ENCODE results near the gene FOXL1.

The FOXL1 gene

DNA sequence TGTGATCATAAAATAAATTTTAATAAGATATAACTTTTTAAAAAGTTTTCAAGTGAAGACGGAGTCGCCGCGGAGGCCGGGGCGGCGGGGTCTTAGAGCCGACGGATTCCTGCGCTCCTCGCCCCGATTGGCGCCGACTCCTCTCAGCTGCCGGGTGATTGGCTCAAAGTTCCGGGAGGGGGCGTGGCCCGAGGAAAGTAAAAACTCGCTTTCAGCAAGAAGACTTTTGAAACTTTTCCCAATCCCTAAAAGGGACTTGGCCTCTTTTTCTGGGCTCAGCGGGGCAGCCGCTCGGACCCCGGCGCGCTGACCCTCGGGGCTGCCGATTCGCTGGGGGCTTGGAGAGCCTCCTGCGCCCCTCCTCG lies 11.8 kb upstream of the FOXL1 start, which contains the start of gene FOXC2:
TSS of gene FOXC2 (plus strand) at position 229 of the 365 bp plus-strand sequence. CDS start 507 bp downstream, outside the sequence.
- no peak within 1 kb of the TSS for H2AFZ ChIP-seq (ENCODE audit: low read depth, low read length, severe bottlenecking)
- H3K4me2 ChIP-seq (ENCODE audit: low read depth, low read length, poor library complexity, severe bottlenecking) = no peak within 1 kb of the TSS
- no peaks in the 10 kb centered on the region for H3K9me3 ChIP-seq (ENCODE audit: insufficient read depth, low read length)
- H3K27me3 ChIP-seq (ENCODE audit: low read length) = no peaks in the 10 kb centered on the region
- no peak within 1 kb of the TSS for H3K9ac ChIP-seq (ENCODE audit: low read length)
- no peaks in the 10 kb centered on the region for H3K36me3 ChIP-seq (ENCODE audit: low read length)
- no peak within 1 kb of the TSS for H3K27ac ChIP-seq (ENCODE audit: low read depth, low read length)
- no peaks in the 10 kb centered on the region for H3K9me2 ChIP-seq (replicated peaks; ENCODE audit: insufficient read depth, low read length)
- H3F3A ChIP-seq (ENCODE audit: insufficient read depth) = 0 out of 2 replicates have a peak, but pooled peaks cover 4% of the 10 kb centered on the region
- H4K20me1 ChIP-seq (ENCODE audit: low read depth, low read length) = no peaks in the 10 kb centered on the region
- H3K79me2 ChIP-seq (ENCODE audit: insufficient read depth, low read length) = no peaks in the 10 kb centered on the region
- no peak within 1 kb of the TSS for H3K4me3 ChIP-seq (ENCODE audit: insufficient read depth, low read length, poor library complexity, severe bottlenecking)
- TF ChIP-seq, protein P1, sequence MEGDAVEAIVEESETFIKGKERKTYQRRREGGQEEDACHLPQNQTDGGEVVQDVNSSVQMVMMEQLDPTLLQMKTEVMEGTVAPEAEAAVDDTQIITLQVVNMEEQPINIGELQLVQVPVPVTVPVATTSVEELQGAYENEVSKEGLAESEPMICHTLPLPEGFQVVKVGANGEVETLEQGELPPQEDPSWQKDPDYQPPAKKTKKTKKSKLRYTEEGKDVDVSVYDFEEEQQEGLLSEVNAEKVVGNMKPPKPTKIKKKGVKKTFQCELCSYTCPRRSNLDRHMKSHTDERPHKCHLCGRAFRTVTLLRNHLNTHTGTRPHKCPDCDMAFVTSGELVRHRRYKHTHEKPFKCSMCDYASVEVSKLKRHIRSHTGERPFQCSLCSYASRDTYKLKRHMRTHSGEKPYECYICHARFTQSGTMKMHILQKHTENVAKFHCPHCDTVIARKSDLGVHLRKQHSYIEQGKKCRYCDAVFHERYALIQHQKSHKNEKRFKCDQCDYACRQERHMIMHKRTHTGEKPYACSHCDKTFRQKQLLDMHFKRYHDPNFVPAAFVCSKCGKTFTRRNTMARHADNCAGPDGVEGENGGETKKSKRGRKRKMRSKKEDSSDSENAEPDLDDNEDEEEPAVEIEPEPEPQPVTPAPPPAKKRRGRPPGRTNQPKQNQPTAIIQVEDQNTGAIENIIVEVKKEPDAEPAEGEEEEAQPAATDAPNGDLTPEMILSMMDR (IDR thresholded peaks at IDR 0.05; ENCODE audit: insufficient read depth, low read length, poor library complexity, severe bottlenecking) = no peak
- TF ChIP-seq EZH2phosphoT487 (conservative IDR thresholded peaks at IDR 0.05; ENCODE audit: low read length) = no peak

DNA sequence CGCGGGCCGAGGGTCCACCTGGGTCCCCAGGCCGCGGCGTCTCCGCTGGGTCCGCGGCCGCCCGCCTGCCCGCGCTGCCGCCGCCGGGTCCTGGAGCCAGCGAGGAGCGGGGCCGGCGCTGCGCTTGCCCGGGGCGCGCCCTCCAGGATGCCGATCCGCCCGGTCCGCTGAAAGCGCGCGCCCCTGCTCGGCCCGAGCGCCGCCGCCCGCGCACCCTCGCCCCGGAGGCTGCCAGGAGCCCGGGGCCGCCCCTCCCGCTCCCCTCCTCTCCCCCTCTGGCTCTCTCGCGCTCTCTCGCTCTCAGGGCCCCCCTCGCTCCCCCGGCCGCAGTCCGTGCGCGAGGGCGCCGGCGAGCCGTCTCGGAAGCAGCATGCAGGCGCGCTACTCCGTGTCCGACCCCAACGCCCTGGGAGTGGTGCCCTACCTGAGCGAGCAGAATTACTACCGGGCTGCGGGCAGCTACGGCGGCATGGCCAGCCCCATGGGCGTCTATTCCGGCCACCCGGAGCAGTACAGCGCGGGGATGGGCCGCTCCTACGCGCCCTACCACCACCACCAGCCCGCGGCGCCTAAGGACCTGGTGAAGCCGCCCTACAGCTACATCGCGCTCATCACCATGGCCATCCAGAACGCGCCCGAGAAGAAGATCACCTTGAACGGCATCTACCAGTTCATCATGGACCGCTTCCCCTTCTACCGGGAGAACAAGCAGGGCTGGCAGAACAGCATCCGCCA lies 11.2 kb upstream of the FOXL1 start:
- Histone ChIP-seq H3K4me2 (ENCODE audit: low read depth, low read length, poor library complexity, severe bottlenecking) (no peak overlapping the region), H3K79me2 (ENCODE audit: insufficient read depth, low read length) (no peaks in the 10 kb centered on the region), H3K9me3 (ENCODE audit: insufficient read depth, low read length) (no peaks in the 10 kb centered on the region), H3K36me3 (ENCODE audit: low read length) (no peaks in the 10 kb centered on the region), H3F3A (ENCODE audit: insufficient read depth) (0 out of 2 replicates have a peak, but pooled peaks cover 4% of the 10 kb centered on the region), H4K20me1 (ENCODE audit: low read depth, low read length) (no peaks in the 10 kb centered on the region), H3K27me3 (ENCODE audit: low read length) (no peaks in the 10 kb centered on the region), H3K9ac (ENCODE audit: low read length) (no peak overlapping the region), H3K9me2 (replicated peaks; ENCODE audit: insufficient read depth, low read length) (no peaks in the 10 kb centered on the region), H3K4me3 (ENCODE audit: insufficient read depth, low read length, poor library complexity, severe bottlenecking) (no peak overlapping the region), H2AFZ (ENCODE audit: low read depth, low read length, severe bottlenecking) (no peak overlapping the region), H3K27ac (ENCODE audit: low read depth, low read length) (no peak overlapping the region)
- no peak for TF ChIP-seq EZH2phosphoT487 (conservative IDR thresholded peaks at IDR 0.05; ENCODE audit: low read length)
- TF ChIP-seq, protein P1 (IDR thresholded peaks at IDR 0.05; ENCODE audit: insufficient read depth, low read length, poor library complexity, severe bottlenecking) = no peak

DNA sequence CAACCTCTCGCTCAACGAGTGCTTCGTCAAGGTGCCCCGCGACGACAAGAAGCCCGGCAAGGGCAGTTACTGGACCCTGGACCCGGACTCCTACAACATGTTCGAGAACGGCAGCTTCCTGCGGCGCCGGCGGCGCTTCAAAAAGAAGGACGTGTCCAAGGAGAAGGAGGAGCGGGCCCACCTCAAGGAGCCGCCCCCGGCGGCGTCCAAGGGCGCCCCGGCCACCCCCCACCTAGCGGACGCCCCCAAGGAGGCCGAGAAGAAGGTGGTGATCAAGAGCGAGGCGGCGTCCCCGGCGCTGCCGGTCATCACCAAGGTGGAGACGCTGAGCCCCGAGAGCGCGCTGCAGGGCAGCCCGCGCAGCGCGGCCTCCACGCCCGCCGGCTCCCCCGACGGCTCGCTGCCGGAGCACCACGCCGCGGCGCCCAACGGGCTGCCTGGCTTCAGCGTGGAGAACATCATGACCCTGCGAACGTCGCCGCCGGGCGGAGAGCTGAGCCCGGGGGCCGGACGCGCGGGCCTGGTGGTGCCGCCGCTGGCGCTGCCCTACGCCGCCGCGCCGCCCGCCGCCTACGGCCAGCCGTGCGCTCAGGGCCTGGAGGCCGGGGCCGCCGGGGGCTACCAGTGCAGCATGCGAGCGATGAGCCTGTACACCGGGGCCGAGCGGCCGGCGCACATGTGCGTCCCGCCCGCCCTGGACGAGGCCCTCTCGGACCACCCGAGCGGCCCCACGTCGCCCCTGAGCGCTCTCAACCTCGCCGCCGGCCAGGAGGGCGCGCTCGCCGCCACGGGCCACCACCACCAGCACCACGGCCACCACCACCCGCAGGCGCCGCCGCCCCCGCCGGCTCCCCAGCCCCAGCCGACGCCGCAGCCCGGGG lies 10.4 kb upstream of the FOXL1 start:
- no peaks in the 10 kb centered on the region for H4K20me1 ChIP-seq (ENCODE audit: low read depth, low read length)
- H3K79me2 ChIP-seq (ENCODE audit: insufficient read depth, low read length) = no peaks in the 10 kb centered on the region
- no peaks in the 10 kb centered on the region for H3K27me3 ChIP-seq (ENCODE audit: low read length)
- no peak overlapping the region for H2AFZ ChIP-seq (ENCODE audit: low read depth, low read length, severe bottlenecking)
- H3K36me3 ChIP-seq (ENCODE audit: low read length) = no peaks in the 10 kb centered on the region
- no peak overlapping the region for H3K4me2 ChIP-seq (ENCODE audit: low read depth, low read length, poor library complexity, severe bottlenecking)
- no peaks in the 10 kb centered on the region for H3K9me3 ChIP-seq (ENCODE audit: insufficient read depth, low read length)
- no peaks in the 10 kb centered on the region for H3K9me2 ChIP-seq (replicated peaks; ENCODE audit: insufficient read depth, low read length)
- 0 out of 2 replicates have a peak, but pooled peaks cover 4% of the 10 kb centered on the region for H3F3A ChIP-seq (ENCODE audit: insufficient read depth)
- no peak overlapping the region for H3K27ac ChIP-seq (ENCODE audit: low read depth, low read length)
- H3K9ac ChIP-seq (ENCODE audit: low read length) = no peak overlapping the region
- H3K4me3 ChIP-seq (ENCODE audit: insufficient read depth, low read length, poor library complexity, severe bottlenecking) = no peak overlapping the region
- TF ChIP-seq, protein P1 (IDR thresholded peaks at IDR 0.05; ENCODE audit: insufficient read depth, low read length, poor library complexity, severe bottlenecking) = no peak
- no peak for TF ChIP-seq EZH2phosphoT487 (conservative IDR thresholded peaks at IDR 0.05; ENCODE audit: low read length)
